ENCODE data around the gene PPP6R3.
A peak's percentile ranks its signal among the peaks of the same experiment; 100 is the strongest.

Gene PPP6R3, protein sequence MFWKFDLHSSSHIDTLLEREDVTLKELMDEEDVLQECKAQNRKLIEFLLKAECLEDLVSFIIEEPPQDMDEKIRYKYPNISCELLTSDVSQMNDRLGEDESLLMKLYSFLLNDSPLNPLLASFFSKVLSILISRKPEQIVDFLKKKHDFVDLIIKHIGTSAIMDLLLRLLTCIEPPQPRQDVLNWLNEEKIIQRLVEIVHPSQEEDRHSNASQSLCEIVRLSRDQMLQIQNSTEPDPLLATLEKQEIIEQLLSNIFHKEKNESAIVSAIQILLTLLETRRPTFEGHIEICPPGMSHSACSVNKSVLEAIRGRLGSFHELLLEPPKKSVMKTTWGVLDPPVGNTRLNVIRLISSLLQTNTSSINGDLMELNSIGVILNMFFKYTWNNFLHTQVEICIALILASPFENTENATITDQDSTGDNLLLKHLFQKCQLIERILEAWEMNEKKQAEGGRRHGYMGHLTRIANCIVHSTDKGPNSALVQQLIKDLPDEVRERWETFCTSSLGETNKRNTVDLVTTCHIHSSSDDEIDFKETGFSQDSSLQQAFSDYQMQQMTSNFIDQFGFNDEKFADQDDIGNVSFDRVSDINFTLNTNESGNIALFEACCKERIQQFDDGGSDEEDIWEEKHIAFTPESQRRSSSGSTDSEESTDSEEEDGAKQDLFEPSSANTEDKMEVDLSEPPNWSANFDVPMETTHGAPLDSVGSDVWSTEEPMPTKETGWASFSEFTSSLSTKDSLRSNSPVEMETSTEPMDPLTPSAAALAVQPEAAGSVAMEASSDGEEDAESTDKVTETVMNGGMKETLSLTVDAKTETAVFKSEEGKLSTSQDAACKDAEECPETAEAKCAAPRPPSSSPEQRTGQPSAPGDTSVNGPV

DNA sequence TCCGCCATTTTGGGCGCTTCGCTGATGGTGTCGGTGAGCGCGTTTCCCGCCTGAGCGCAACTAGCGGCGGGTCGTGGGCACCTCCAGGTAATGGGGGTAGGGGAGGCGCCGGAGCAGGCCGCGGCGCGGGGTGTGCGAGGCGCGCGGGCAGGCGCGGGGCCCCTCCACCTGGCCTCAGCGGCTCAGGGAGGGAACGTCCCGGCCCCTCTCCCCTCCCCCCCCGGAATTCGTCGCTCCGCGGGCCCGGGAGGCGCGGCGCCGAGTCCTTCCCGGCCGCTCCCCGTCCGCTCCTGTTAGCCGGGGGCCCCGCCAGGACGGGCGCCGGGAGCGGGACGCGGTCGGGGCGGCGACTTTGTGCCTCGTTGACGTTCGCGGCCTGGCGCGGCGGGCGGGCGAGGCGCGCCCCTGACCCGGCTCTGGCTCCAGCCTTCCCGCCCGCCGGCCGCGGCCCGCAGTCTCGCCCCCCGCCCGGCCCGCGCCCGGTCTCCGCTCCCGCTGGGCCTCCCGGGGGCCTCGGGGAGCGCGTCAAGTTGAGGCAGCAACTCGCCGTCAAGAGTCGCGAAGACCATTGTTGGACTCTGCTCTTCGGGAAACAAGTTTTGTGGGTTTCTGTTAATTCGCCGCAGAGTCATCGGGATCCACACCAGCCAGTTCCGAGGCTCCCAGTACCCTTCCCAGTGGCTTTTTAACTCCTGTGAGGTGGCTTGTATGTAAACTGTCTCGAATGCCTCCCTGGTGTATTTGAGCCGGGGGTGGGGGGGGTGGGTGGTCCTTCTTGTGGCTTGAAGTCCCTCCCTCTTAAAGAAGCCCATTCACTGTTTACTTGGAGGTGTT lies at the start of gene PPP6R3:
PPP6R3 (plus strand) TSS at position 12 of the 834 bp plus-strand sequence. CDS start 76,913 bp downstream, outside the sequence.
- no peaks in the 10 kb centered on the region for H3K4me1 ChIP-seq
- H3K27me3 ChIP-seq (ENCODE audit: control insufficient read depth, insufficient read depth, low read length) = no peaks in the 10 kb centered on the region
- no peaks in the 10 kb centered on the region for H3K9me3 ChIP-seq (ENCODE audit: control insufficient read depth, low read length)
- peak within 1 kb of the TSS; percentile 74 for H3K4me3 ChIP-seq (ENCODE audit: low read depth, low read length)
- peaks cover 32% of the 10 kb centered on the region for H3K79me2 ChIP-seq
- H3K27ac ChIP-seq = peak within 1 kb of the TSS; percentile 83
- H3K4me2 ChIP-seq (ENCODE audit: low read length) = peak within 1 kb of the TSS; percentile 72
- no peak within 1 kb of the TSS for H3K9ac ChIP-seq
- peak within 1 kb of the TSS; percentile 79 for H2AFZ ChIP-seq
- no peaks in the 10 kb centered on the region for H3K36me3 ChIP-seq (ENCODE audit: control insufficient read depth, insufficient read depth, low read length)
- TF ChIP-seq, protein P1, sequence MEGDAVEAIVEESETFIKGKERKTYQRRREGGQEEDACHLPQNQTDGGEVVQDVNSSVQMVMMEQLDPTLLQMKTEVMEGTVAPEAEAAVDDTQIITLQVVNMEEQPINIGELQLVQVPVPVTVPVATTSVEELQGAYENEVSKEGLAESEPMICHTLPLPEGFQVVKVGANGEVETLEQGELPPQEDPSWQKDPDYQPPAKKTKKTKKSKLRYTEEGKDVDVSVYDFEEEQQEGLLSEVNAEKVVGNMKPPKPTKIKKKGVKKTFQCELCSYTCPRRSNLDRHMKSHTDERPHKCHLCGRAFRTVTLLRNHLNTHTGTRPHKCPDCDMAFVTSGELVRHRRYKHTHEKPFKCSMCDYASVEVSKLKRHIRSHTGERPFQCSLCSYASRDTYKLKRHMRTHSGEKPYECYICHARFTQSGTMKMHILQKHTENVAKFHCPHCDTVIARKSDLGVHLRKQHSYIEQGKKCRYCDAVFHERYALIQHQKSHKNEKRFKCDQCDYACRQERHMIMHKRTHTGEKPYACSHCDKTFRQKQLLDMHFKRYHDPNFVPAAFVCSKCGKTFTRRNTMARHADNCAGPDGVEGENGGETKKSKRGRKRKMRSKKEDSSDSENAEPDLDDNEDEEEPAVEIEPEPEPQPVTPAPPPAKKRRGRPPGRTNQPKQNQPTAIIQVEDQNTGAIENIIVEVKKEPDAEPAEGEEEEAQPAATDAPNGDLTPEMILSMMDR (IDR thresholded peaks at IDR 0.05) = no peak

DNA sequence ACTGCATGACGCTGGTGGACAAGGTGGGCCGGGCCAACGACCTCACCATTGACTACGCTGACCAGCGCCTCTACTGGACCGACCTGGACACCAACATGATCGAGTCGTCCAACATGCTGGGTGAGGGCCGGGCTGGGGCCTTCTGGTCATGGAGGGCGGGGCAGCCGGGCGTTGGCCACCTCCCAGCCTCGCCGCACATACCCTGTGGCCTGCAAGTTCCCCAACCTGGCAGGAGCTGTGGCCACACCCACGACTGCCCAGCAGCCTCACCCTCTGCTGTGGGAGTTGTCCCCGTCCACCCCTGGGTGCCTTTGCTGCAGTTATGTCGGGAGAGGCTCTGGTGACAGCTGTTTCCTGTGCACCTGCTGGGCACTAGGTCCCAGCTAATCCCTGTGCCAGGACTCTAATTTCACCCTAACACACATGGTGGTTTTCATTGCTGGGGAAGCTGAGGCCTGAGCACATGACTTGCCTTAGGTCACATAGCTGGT lies 49.0 kb upstream of the PPP6R3 start:
- Histone ChIP-seq H3K9ac (no peak overlapping the region), H2AFZ (no peak overlapping the region), H3K36me3 (ENCODE audit: control insufficient read depth, insufficient read depth, low read length) (no peaks in the 10 kb centered on the region), H3K9me3 (ENCODE audit: control insufficient read depth, low read length) (no peaks in the 10 kb centered on the region), H3K4me1 (no peaks in the 10 kb centered on the region), H3K27me3 (ENCODE audit: control insufficient read depth, insufficient read depth, low read length) (no peaks in the 10 kb centered on the region), H3K79me2 (no peaks in the 10 kb centered on the region), H3K27ac (no peak overlapping the region), H3K4me2 (ENCODE audit: low read length) (no peak overlapping the region), H3K4me3 (ENCODE audit: low read depth, low read length) (no peak overlapping the region)
- TF ChIP-seq, protein P1 (IDR thresholded peaks at IDR 0.05) = no peak

DNA sequence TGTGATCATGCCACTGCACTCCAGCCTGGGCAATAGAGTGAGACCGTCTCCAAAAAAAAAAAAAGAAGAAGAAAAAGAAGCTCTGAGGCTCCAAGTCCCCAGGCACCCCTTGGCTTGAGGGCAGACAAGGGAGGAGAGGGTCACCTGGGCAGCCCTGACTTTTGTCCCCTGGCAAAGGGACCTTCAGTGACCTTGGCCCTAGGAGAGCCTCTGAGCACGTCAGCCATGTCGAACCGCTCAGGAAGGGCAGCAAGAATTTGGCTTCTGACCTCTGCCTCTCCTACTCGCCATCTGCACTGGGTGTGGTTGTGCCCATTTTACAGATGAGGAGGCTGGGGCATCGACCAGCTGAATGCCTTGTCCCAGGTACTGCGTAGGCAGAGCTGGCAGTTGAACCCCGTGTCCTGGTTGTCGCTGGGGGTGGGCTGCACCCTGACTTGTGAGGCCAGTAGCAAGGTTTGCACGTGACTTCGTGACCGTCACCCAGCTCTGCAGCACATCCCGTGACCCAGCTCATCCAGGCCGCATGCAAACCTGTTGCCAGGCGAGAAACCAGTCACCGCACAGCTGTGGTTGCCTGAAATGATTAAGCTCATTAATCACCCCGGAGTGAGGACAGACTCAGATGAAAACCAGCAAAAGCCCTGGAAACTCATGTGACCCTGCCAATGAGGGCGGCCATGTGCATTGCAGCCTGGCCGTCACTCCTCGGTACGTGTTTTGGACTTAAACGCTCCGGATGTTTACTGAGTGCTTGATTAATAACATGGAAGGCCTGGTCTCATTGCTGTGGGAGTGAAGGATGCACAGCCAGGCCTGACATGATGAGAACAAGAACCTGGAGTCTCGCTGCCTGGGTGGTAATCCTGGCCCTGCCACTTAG lies 47.7 kb upstream of the PPP6R3 start:
- H3K27ac ChIP-seq = no peak overlapping the region
- no peak overlapping the region for H3K4me2 ChIP-seq (ENCODE audit: low read length)
- H3K36me3 ChIP-seq (ENCODE audit: control insufficient read depth, insufficient read depth, low read length) = no peaks in the 10 kb centered on the region
- H3K27me3 ChIP-seq (ENCODE audit: control insufficient read depth, insufficient read depth, low read length) = no peaks in the 10 kb centered on the region
- H3K4me1 ChIP-seq = no peaks in the 10 kb centered on the region
- no peaks in the 10 kb centered on the region for H3K79me2 ChIP-seq
- TF ChIP-seq, protein P1 (IDR thresholded peaks at IDR 0.05) = no peak
- H2AFZ ChIP-seq = no peak overlapping the region
- no peak overlapping the region for H3K4me3 ChIP-seq (ENCODE audit: low read depth, low read length)
- no peak overlapping the region for H3K9ac ChIP-seq
- no peaks in the 10 kb centered on the region for H3K9me3 ChIP-seq (ENCODE audit: control insufficient read depth, low read length)

DNA sequence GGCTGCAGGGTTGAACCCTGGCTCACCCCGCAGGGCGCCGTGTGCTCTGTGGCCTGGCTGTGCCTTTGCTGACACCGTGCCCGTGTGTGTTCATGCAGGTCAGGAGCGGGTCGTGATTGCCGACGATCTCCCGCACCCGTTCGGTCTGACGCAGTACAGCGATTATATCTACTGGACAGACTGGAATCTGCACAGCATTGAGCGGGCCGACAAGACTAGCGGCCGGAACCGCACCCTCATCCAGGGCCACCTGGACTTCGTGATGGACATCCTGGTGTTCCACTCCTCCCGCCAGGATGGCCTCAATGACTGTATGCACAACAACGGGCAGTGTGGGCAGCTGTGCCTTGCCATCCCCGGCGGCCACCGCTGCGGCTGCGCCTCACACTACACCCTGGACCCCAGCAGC lies 47.0 kb upstream of the PPP6R3 start:
- Histone ChIP-seq H3K9me3 (ENCODE audit: control insufficient read depth, low read length) (no peaks in the 10 kb centered on the region), H3K27ac (no peak overlapping the region), H3K4me2 (ENCODE audit: low read length) (no peak overlapping the region), H3K4me1 (no peaks in the 10 kb centered on the region), H3K27me3 (ENCODE audit: control insufficient read depth, insufficient read depth, low read length) (no peaks in the 10 kb centered on the region), H3K4me3 (ENCODE audit: low read depth, low read length) (no peak overlapping the region), H3K9ac (no peak overlapping the region), H3K36me3 (ENCODE audit: control insufficient read depth, insufficient read depth, low read length) (no peaks in the 10 kb centered on the region), H2AFZ (no peak overlapping the region), H3K79me2 (no peaks in the 10 kb centered on the region)
- TF ChIP-seq, protein P1 (IDR thresholded peaks at IDR 0.05) = no peak
